DND-41 (cell line): Measurements from ENCODE around the gene OR52I1.

Source experiments
- ATAC-seq: fragments of 200-7000 bp; cut with Tn5 transposase; 3 replicates; pipeline ENCODE4 v1.9.1; 2021; ENCODE audit warnings: low read depth; ENCODE audit not compliant: insufficient read depth
- DNase-seq: peaks from one replicate; pipeline ENCODE4 v3.0.0-alpha.2; 2020
- H2AFZ ChIP-seq: 2 replicates; pipeline ENCODE4 v1.6.0; 2012; ENCODE audit warnings: low read depth, low read length
- H3K27ac ChIP-seq: 2 replicates; pipeline ENCODE4 v1.5.1; 2012; ENCODE audit warnings: low read length, inconsistent platforms
- H3K27me3 ChIP-seq: fragments of 200-600 bp; sonication (generic); 2 replicates; pipeline ENCODE4 v1.6.0; 2012; ENCODE audit warnings: low read length, mild to moderate bottlenecking, inconsistent platforms; ENCODE audit not compliant: insufficient read depth, poor library complexity
- H3K36me3 ChIP-seq: 2 replicates; pipeline ENCODE4 v1.5.1; 2012; ENCODE audit warnings: low read length, inconsistent platforms; ENCODE audit not compliant: insufficient read depth
- H3K4me1 ChIP-seq: 2 replicates; pipeline ENCODE4 v1.5.1; 2012; ENCODE audit warnings: mild to moderate bottlenecking, low read length; ENCODE audit not compliant: insufficient read depth
- H3K4me2 ChIP-seq: 2 replicates; pipeline ENCODE4 v1.6.0; 2012; ENCODE audit warnings: mild to moderate bottlenecking, moderate library complexity, low read length, inconsistent platforms; ENCODE audit not compliant: insufficient read depth
- H3K4me3 ChIP-seq, 2 experiments: fragments of 200-600 bp in 1 of 2; shearing (Covaris generic) in 1 of 2; 2 replicates each; pipeline ENCODE4 v1.5.1; 2012 to 2016; ENCODE audit warnings: inconsistent platforms in 2 of 2, low read length in 2 of 2, mild to moderate bottlenecking in 2 of 2, low read depth in 1 of 2, moderate library complexity in 1 of 2
- H3K79me2 ChIP-seq: 2 replicates; pipeline ENCODE4 v1.6.0; 2012; ENCODE audit warnings: low read length, inconsistent platforms; ENCODE audit not compliant: insufficient read depth
- H3K9ac ChIP-seq: 2 replicates; pipeline ENCODE4 v1.6.0; 2012; ENCODE audit warnings: low read depth, mild to moderate bottlenecking, inconsistent platforms, low read length, moderate library complexity
- H3K9me3 ChIP-seq: 2 replicates; pipeline ENCODE4 v1.5.1; 2012; ENCODE audit warnings: low read length, moderate library complexity, mild to moderate bottlenecking, inconsistent platforms; ENCODE audit not compliant: insufficient read depth, severe bottlenecking
- H4K20me1 ChIP-seq: 2 replicates; pipeline ENCODE4 v1.6.0; 2012; ENCODE audit warnings: low read length; ENCODE audit not compliant: insufficient read depth
- EZH2 ChIP-seq: IDR thresholded peaks from 3 replicates; pipeline ENCODE4 v1.6.1; 2012; ENCODE audit warnings: borderline replicate concordance, low read depth, mild to moderate bottlenecking, moderate library complexity, low read length, inconsistent platforms; ENCODE audit not compliant: severe bottlenecking
- TF ChIP-seq, protein P1 (sequence below): IDR thresholded peaks from 2 replicates; pipeline ENCODE4 v1.5.1; 2012; ENCODE audit warnings: borderline replicate concordance, low read length, moderate library complexity, mild to moderate bottlenecking; ENCODE audit not compliant: poor library complexity, severe bottlenecking; ENCODE audit errors: extremely low read depth

The OR52I1 gene

DNA sequence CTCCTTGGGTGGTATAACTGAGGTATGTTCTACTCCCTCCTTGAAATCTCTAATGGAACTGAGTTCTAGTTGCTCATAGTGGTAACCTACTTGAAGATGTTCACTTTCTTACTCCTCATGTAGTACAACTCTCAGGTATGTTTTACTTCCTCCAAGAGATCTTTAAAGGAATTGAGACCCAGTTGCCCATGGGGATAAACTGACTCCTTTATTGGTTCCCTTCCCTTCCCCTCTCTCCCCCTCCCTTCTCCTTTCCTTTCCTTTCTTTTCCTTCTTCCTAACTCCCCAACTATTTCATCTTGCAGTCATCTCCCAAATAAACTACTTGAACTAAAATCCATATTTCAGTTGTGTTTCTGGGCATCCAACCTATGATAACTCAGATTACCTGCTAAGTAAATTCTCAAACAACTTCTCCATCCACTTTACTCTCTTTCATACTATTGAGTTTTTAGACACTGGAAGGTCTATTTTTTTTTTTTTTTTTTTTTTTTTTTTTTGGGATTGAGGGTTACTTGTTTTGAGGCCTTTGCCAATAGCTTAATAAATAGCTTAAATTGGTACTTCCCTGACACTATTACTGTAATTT, 22.1 kb downstream of the OR52I1 start:
- Histone ChIP-seq H3K36me3 (no peaks in the 10 kb centered on the region), H3K79me2 (no peaks in the 10 kb centered on the region), H2AFZ (no peak overlapping the region), H4K20me1 (no peaks in the 10 kb centered on the region), H3K4me2 (no peak overlapping the region), H3K4me3 (no peak overlapping the region), H3K9ac (no peak overlapping the region), H3K4me1 (no peaks in the 10 kb centered on the region), H3K9me3 (no peaks in the 10 kb centered on the region), H3K27ac (no peak overlapping the region), H3K27me3 (no peaks in the 10 kb centered on the region)
- DNase-seq (no peak), ATAC-seq (no peak)
- TF ChIP-seq, protein P1, sequence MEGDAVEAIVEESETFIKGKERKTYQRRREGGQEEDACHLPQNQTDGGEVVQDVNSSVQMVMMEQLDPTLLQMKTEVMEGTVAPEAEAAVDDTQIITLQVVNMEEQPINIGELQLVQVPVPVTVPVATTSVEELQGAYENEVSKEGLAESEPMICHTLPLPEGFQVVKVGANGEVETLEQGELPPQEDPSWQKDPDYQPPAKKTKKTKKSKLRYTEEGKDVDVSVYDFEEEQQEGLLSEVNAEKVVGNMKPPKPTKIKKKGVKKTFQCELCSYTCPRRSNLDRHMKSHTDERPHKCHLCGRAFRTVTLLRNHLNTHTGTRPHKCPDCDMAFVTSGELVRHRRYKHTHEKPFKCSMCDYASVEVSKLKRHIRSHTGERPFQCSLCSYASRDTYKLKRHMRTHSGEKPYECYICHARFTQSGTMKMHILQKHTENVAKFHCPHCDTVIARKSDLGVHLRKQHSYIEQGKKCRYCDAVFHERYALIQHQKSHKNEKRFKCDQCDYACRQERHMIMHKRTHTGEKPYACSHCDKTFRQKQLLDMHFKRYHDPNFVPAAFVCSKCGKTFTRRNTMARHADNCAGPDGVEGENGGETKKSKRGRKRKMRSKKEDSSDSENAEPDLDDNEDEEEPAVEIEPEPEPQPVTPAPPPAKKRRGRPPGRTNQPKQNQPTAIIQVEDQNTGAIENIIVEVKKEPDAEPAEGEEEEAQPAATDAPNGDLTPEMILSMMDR: no peak
- no peak for TF ChIP-seq EZH2

DNA sequence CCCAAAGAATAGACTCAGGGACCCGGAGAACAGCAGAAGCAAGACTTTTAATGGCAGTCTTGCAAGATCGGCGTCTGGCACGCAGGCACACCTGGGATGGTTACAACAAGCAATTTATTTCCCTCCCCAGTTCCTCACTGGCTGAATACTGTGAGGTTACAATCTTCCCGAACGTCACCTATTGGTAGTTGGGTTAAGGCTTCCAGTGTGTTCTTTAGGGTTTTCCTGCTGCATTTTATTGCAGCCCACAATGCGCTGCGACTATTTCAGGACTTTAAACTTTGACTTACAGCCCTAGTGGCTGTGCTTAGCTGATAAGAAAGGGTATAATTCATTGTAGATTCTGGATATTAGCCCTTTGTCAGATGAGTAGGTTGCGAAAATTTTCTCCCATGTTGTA, 25.7 kb downstream of the OR52I1 start:
- no peak overlapping the region for H3K4me2 ChIP-seq
- H3K27ac ChIP-seq: no peak overlapping the region
- no peak for ATAC-seq
- no peaks in the 10 kb centered on the region for H3K9me3 ChIP-seq
- H3K9ac ChIP-seq: no peak overlapping the region
- H3K4me3 ChIP-seq: no peak overlapping the region
- TF ChIP-seq, protein P1: no peak
- no peak for TF ChIP-seq EZH2
- no peaks in the 10 kb centered on the region for H3K4me1 ChIP-seq
- DNase-seq: no peak
- no peaks in the 10 kb centered on the region for H3K79me2 ChIP-seq
- no peaks in the 10 kb centered on the region for H4K20me1 ChIP-seq
- no peaks in the 10 kb centered on the region for H3K36me3 ChIP-seq
- no peak overlapping the region for H2AFZ ChIP-seq
- H3K27me3 ChIP-seq: peaks cover 3% of the 10 kb centered on the region

DNA sequence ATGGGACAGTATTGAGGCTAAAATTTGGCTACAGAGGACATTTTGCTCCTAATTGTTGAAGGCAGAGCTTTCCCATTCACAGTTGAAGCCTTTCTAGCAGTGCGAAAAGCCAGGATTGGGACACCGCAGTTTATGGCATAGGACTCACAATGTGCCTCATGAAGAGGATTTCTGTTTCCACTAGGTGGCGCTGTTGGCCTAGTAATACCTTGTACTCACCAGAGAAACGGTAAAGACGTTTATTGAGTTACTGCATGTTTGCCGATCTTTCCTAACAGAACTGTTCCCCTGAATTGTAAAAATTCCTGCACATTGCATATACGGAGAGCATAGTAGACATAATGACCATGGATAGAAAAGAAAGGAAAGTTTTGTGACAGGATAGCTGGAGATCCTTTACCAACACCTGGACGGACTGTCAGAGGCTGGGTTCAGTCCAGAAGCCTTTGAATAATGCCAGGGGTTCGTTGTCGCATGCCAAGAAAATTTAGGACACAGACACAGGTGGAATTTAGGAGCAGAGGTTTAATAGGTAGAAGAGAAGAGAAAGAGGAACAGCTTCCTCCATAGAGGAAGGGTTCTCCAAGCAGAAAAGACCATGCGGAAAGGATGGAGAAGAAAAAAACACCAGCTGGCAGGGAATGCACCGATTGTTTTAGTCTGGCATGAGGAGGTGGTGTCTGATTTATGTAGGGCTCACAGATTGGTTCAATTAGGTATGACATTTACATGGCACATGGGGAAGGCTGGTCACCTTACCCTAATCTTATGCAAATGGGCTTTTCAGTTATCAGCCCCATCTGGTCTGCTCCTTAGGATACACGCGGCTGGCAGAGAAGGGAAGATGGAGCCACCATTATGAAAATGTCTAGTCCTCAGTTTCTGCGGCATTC, 32.6 kb downstream of the OR52I1 start:
- no peak for TF ChIP-seq EZH2
- TF ChIP-seq, protein P1: peak; percentile 80
- Histone ChIP-seq H3K4me1 (no peaks in the 10 kb centered on the region), H3K9me3 (no peaks in the 10 kb centered on the region), H3K4me2 (no peak overlapping the region), H4K20me1 (no peaks in the 10 kb centered on the region), H3K79me2 (no peaks in the 10 kb centered on the region), H3K27me3 (peaks cover 3% of the 10 kb centered on the region), H3K36me3 (no peaks in the 10 kb centered on the region), H2AFZ (no peak overlapping the region), H3K4me3 (no peak overlapping the region), H3K27ac (no peak overlapping the region), H3K9ac (no peak overlapping the region)
- ATAC-seq (peak; percentile 67; the same call in 2 of the 3 replicates), DNase-seq (peak; percentile 61)
